ENCODE data around the gene SPTB.
A peak's percentile ranks its signal among the peaks of the same experiment; 100 is the strongest.
"Not testable (repeated sequence)": the region's sequence is repeated elsewhere in the genome, so short reads cannot be mapped to it uniquely, and the experiment has no call there.

Gene SPTB

DNA sequence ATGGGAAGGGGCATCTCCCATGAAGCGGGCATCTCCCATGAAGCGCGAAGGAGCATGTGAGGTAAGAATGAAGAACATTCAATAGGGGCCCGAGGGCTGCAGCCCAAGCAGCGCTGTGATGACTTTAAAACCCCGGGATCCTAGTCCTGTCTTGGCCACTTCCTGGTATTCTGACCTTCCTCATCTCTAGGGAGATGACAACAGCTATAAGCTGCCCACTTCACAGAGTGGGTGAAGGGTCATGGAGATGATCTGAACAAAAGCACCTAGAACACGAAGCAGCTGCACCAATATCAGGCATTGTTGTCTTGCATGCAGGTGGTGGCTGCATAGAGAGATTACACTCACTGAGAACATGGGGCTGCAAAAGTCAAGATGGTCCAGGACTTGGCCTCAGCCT lies 64.5 kb downstream of the SPTB start:
- DNase-seq, result no peak

DNA sequence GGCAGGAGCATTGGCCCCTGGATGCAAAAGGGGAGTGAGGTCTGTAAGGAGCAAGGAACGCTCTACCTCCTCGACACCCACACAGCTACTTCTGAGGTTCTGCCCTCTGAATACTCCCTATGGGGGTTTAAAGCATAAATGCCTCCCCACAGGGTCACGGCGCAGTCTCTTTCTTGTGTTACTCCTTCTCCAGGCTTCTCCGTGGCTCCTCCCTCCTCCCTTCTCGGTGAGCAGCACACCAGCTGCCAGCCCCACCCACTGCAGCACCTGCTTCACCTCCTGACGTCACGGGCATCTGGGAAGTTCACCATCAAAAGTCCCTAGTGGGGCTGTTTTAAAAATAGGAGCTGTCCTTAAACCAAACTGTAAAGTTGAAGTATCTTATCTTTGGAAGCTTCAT lies 67.3 kb downstream of the SPTB start:
- DNase-seq, result peak; percentile 51

DNA sequence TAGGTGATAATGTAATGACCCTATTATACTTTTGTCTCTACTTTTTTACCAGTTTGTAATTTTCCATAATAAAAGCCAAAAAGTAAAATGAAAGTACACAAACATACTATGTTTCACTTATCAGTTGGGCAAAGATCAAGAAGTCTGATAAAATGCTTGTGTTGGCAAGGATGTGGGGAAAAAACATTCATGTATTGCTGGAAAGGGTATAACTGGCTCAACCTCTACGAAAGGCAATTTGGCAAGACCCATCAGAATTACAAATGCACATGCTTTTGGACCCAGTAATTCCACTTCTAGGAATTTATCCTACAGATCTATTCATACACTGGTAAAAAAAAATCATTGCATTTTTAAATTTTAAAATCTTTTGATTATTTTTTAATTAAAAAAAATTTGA lies 68.0 kb downstream of the SPTB start:
- no peak for DNase-seq

DNA sequence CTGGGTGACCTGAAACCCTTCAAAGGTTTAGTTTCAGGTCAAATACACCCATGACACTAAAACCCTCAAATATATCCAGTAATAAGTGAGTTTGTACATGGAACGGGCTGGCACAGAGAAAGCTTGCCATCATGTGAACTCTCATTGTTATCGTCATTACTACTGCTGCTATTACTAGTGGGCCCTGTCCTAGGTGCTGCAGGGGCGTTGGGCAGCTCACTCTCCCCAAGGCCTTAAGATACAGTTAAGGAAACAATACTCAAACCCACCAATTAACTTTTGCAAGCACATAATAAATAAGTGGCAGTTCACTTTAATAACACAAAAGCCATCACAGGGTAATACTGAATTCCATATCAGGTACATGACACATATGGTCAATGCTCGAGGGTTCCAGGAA lies 71.3 kb downstream of the SPTB start:
- DNase-seq, result no peak

DNA sequence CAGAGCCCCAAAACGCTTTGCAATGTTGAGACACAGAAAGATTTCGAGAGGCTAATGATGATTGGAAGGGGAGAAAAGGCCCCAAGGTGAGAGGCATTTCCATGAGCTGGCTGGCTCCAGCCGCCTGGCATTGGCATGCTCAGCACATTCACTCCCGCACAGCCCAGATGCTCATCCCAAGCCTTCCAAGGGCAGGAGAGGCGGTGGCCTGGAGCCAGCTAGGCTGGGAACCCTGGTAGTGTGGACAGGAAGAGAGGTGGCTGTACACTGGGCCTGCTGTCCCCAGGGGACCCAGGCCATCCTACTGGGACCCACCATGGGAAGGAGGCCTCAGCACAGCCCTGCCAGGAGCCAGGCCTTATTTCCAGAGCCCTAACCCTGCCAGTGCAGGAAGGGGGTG lies 72.2 kb downstream of the SPTB start:
- DNase-seq, result no peak

DNA sequence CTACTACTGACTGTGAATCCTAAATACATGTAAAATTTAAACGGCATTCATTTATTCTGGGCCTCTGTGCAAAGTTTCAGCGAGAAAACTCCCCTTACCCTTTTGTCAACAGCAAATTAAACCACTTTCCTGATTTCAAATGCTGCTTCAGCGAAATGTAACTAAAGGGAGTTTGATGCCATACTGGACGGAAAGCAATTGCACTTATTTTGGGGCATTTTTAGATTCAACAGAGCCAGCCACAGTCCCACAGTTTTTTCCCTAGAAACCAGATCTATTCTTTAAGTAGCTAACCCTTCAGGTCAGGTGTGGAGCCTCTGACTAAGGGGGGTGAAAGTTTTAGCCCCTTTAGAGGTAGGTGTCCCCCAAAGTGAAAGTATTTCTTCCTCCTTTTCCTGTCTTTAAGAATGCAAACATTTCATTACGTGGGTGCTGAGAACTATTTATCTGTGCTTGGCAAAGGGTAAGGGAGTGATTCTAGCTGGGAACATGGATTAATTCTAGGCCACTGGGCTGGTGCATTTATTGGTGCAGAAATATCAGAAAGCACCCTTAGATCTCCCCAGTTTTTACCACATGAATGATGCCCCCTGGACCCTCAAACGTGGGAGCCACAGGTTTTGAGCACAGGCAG lies 72.7 kb downstream of the SPTB start:
- DNase-seq, result no peak

DNA sequence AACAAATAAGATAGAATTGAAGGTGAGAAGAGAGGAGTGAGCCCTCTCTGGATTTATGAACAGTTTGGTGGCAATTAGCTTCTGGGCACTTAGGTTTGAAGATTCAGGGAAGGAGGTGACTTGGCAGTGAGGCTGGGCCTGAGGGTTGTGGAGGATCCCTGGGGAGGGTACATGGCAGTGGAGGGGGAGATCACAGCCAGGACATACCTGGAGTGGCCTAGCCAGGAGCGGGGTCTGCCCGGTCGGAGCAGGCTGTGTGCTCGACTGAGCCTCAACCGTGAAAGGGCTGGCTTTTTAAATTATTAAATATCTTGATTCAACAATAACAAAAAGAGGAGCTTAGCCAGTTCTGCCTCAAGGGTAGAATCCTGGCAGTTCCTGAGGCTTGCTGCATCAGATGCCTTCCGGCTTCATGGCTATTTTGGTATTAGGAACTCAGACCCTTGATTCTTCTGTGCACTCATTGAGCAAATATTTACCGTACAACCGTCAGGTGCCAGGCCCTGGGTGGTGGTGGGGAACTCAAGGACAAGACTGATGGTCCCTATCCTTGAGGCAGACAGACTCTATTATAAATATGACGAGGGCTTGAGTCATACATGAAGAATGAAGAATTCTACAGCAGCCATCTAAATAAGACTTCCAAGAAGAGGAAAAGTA lies 73.4 kb downstream of the SPTB start:
- no peak for DNase-seq

DNA sequence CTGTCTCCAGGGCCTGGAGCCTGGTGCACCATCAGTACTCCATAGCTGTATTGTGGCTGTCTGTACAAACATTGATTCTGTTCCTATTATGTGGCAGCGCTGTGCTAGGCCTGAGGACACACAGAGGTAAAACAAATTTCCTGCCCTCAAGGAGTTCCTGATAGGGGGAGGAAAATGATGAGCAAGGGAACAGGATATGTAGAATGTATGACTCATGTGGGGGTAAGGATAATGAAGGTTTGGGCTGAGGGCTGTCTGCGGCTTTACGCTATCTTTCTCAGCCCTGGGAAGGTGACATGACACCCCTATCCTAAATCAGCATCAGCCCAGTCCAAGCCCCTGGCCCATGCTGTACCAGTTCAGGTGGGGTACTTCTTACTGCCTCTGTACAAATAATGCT lies 74.1 kb downstream of the SPTB start:
- not testable (repeated sequence) for DNase-seq

DNA sequence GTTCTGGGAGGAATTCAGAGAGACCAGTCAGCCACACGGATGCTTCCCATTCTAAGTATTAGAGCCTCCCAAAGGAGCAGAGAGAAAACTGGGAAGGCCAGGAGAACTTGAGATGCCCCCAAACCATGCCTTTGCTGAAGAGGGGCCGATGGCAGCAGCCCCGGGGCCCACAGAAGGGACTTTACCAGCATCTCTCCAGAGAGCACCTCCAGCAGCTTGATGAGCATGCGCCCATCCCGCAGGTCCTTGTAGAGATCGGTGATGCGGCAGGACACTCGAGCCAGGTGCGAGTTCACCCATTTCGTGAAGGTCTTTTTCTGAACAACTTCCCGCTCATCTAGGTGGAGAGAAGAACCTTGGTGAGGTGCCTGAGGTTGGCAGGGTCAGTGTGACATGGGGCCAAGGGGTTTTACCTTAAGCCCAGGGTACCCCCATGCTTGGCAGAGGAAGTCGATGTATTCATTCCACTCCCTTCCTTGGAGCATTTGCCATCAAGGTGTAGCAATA lies 74.9 kb downstream of the SPTB start:
- no peak for DNase-seq

DNA sequence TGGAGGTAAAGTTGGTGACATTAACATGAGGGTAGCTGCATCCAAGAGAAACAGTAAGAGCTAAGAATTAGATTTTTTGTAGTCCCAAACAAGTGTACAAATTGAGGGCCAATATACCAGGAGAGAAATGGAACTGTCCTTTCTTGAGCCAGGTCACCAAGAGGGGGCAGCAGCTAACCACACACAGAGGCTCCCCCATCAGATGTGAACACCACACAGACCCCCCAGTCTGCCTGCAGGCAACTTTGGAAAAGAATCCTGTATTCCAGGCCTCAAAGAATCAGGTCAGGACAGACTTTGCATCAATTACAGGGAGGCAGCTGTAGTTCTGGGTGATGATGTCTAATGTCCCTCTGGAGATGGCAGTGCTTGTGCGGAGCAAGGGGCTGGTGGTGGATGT lies 77.9 kb downstream of the SPTB start:
- no peak for DNase-seq

DNA sequence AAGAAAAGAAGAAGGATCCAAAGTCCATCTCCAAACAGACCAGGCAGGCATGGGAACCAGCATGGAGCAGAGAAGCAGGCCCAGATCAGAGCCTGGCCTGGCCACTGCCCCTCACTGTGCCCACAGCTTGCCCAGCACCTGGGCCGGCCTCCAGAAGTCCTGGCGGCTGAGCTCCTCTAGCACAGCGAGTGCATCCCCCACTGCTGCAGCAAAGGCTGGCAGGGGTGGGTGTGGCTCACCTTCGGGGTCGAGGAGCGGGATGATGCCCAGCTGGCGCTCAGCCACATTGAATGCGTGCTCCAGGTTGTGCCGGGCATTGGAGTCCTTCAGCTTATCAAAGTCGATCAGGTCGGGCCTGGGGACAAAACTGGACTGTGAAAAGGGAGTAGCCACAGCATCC lies 78.7 kb downstream of the SPTB start:
- no peak for DNase-seq

DNA sequence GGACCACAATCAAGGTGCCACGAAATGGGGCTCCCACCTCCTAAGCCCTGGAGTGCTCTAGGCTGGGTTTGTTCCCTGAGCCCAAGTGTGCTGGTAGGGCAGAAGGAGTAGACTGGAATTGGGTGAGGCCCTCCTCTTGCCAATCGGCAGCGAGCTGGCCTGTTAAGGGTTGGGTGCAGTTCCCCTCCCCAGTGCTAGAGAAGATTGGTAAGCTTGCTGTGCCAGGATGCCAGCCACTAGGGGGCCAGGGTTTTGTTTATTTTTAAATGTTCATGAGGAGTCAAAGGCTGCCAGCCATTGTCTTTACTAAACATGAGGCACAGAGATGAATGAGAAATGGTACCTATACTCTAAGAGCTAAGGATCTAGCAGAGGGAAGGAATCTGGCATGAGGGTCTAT lies 79.7 kb downstream of the SPTB start:
- DNase-seq, result no peak

DNA sequence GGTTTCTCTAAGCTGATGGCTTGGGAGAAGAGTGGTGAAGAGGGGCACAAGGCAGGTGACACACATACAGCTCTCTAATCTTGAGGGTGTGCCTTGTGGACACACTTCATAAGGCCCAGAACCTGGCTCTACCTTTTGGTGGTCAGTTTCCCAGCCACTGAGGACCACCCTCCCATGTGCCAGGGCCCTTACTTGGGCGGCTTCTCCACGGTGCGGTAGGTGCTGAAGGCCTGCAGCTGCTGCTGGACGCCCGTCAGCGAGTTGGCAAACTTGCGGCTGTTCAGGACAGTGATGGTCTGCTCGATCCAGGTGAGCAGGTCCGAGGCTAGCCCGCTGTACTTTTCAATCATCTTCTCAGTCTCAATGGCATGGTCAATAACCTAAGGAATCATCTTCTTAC lies 80.2 kb downstream of the SPTB start:
- no peak for DNase-seq

DNA sequence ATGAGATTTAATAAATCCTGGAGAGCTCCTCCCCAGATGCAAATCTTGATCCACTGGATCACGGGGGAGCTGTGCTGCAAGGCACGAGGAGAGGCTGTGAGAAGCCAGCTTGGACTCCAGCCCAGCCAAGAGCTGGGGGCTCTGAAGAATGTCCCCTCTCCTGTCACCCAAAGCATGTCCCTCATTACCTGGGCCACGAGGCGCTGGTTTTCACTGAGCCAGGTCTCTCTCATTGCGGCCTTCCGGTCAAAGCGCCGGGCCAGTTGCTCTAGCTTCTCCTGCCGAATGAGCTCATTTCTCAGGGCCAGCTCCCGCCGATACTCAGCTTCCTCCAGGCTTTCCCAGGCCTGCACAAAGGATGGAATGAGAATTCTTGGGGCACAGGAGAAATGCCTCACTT lies 83.3 kb downstream of the SPTB start:
- DNase-seq, result no peak

DNA sequence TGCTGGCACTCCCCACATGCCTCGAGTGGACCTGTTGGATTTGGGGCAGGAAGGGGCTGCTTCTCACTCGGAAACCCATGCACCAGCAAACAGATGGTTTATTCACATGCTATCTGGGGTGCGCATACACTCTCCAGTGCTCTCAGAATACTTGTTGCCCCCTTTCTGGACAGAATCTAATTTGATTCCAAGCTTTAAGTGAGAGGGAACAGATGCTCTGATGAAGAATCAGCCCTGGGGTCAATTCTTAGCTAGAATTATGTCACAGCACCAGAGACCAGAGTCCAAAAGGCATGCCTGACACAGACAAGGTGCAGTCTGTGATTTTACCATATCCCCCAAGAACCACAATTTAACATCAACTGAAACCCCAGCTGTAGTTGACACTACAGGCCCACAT lies 83.8 kb downstream of the SPTB start:
- no peak for DNase-seq

DNA sequence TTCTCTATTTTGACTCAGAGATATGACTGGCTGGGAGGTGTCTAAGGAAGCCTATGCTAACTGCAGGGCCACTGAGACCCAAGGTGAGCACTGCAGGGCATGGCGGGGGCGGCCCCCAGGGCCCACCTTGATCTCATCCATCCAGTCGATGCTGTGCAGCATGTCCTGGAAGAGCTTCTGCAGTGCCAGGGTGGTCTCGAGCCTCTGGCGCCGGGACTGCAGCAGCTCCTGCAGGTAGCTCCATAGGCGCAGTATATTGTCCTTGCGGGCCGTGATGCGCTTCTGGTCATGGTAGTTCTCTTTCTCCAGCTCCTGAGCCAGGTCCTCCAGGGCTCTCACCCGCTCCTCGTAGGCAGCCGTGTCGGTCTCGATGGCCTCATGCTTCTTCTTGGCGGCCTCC lies 84.5 kb downstream of the SPTB start:
- DNase-seq, result no peak

DNA sequence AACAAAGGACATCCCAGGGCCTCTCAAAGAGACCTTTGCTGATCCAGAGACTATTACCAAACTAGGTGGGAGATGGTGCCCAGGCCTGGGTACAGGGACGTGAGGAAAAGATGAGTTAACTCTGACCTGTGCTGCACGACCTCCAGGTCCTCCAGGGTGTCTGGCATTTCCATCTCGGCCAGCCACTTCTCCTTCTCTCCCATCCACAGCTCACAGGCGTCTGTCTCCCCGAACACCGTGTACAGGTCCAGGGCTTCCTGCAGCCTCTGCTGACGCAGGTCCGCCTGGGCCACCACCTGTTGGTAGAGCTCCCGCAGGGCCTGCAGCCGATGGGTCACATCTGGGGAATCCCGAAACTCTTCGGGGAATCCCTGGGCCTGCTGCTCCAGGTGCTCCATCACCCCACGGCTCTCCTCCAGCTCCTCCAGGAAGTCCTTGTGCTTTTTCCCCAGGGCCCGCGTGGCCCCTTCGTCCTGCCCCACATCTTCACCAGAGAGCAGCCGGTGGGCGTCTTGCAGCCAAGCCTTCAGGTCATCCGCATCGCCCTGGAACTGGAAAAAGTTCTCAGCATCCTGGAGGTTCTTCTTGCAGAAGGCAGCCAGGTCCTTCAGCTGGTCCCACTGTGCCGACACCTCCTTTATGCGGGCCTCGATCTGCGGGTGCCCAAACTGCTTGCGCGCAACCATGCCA lies 86.7 kb downstream of the SPTB start:
- no peak for DNase-seq

DNA sequence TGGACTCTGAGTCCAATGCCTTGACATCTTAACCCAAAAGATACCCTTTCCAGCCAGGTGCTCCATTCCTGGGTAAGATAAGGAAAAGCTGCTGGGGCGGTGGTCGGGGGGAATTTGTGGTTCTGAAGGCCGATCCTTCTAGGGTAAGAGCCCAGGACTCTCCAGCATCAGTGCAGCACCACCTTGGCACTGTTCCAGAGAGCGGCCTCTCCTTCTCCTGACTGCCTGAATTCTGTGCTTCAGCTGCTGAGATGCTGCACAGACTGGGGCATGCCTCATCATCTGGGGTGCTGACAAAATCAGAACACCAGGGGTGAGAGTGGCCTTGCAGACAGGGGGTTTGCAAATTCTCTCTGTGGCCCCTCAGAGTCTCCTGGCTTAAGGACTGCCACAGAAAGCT lies 87.5 kb downstream of the SPTB start:
- DNase-seq, result no peak

DNA sequence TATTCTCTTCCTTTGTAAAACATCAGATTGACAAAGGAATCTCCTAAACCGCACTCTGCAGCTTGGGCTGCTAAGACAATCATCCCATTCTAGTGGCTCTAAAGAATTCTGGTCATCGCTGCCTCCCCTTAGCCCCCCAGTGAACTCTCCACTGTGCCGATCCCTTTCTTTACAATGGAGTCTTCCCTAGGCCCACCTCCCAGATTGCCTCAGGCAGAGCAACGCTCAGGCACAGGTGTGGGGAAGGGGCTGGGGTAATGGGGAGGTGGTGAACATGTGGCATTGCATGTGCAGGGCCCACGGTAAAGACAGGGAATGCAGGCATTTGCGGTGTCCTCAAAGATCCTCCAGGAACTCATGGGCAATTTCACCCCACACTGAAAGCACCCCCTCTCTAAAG lies 89.2 kb downstream of the SPTB start:
- no peak for DNase-seq

DNA sequence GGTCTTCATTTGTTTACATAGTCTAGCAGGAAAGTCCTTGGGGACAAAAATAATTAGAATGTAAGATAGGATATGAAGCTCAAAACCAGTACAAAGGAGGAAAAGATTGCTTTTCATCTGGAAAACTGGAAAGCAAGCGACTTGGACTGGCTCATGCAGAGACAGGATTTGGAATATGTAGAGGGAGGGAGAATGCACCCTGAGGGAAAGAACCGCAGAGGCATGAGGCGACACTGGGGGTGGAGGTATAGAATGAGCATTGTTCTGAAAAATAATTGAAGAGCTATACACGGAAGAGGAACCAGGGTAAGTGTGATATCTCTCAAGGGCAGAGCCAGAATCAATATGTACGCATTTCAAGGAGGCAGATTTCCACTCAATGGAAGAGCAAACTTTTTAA lies 90.0 kb downstream of the SPTB start:
- no peak for DNase-seq

DNA sequence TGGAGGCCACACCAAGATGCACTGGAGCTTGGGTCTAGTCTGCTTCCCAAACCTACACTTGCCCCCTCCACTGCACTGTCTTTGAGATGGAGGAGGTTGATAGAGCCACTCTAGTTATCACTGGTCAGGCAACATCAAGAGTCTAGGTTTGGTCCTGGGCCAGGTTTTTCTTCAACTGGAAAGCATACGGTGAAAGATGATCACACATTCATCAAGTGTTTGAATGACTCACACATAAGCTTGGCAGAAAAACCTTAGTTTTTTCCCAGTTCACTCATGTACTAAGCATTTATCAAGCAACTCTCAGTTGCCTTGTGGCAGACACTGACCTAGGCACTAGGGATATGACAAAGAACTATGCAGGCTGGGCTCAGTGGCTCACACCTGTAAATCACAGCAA lies 91.0 kb downstream of the SPTB start:
- DNase-seq, result no peak

DNA sequence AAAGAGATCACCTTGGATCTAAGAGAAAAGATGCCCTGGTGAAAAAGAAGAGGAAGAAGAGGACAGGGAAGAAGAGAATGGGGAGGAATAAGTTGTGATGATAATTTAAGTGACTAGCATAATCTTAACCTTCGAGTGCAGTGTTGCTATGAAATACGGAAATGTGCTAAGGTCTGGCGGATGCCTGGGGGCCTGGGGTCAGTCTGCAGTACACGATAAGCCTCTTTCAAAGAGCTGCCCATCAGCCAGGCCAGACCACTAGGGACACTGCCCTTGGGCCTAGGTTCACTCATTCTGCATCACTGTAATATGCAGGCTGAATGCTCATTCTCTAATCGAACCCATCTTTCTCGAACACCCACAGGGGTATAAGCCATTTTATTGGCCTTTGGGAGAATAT lies 92.1 kb downstream of the SPTB start:
- no peak for DNase-seq

DNA sequence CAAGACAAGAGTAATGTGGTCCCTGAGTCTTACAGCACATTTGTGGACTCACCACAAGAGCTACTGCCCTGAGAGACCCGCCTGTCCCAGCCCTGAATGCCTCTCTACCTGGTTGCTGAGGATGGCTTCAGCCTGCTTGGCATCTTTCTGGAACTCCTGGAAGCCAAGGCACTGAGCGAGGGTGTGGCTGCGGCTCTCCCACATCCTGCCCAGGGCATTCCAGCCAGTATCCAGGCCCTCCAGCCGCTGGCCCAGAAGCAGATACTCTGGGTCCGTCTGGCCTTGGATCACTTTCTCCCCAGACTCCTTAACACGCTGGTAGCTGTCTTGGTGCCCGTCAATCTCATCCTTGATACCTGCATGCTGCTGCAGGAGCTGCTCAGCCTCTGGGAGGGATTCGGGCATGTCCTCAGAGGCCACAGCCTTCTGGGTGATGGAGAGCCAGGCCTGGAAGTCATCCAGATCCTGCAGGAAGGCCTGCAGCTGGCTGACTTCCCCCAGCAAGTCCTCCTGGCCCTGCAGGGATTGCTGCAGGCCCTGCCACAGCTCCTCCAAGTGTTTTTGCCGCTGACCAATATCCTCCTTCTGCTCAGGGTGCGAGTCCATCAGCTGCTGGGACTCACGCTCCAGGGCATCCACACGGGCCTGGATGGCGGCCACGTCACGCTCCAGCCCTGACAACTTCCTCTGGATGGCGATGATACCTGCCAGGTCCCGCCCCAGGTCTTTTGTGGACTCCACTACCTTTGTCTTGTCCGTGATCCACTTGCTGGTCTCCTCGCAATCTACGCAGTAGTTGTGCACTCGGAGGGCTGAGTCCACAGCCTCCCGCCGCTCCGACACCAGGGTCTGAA lies 93.2 kb downstream of the SPTB start:
- DNase-seq, result no peak

DNA sequence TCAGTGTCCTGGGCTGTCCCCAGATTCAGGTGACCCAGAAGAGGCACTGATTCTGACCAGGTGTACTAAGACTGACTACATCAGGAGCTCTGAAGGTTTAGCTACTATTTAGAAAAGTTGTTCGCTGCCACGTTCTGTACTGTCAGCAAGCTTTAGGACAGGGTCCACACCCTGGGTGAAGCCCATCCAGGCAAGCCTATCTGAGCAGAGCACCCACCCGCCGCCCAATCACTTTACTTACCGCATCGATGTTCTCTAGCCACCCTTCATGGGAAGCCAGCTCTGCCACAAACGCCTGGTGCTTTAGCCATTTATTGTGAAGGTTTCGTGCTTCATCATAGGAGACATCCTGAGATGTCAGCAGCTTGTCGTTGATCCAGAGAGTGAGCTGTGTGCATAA lies 95.7 kb downstream of the SPTB start:
- DNase-seq, result no peak
